HepG2 (cell line): Measurements from ENCODE around the gene DNAAF3. TPM values are rescaled to one million over a fixed set of nuclear protein-coding genes. Genes with fewer than 3 reads are reported as not detected.
A peak's percentile ranks its signal among the peaks of the same experiment; 100 is the strongest.

Experiments used
- ARID2 ChIP-seq: sonication (generic); formaldehyde crosslinking; IDR thresholded peaks from 2 replicates; pipeline ENCODE4 v1.8.1; 2022; ENCODE audit warnings: mild to moderate bottlenecking, missing genetic modification reagents, borderline replicate concordance
- ARNT ChIP-seq: fragments of 450-650 bp; IDR thresholded peaks from 2 replicates; pipeline ENCODE4 v1.6.1; 2017
- ELF1 ChIP-seq: sonication (generic); formaldehyde crosslinking; IDR thresholded peaks from 2 replicates; pipeline ENCODE4 v1.4.0; 2020; ENCODE audit warnings: missing genetic modification reagents
- IRF2 ChIP-seq: IDR thresholded peaks from 2 replicates; pipeline ENCODE4 v1.6.1; 2018; ENCODE audit warnings: missing genetic modification reagents, missing compliant biosample characterization
- KDM4B ChIP-seq: sonication (generic); formaldehyde crosslinking; IDR thresholded peaks from 2 replicates; pipeline ENCODE4 v1.4.0; 2020; ENCODE audit warnings: missing genetic modification reagents
- MTF2 ChIP-seq: sonication (generic); formaldehyde crosslinking; IDR thresholded peaks from 2 replicates; pipeline ENCODE4 v1.5.0; 2020; ENCODE audit warnings: missing genetic modification reagents, borderline replicate concordance
- ONECUT2 ChIP-seq: sonication (generic); formaldehyde crosslinking; IDR thresholded peaks from 2 replicates; pipeline ENCODE4 v1.4.0; 2020; ENCODE audit warnings: missing genetic modification reagents
- PRPF4 ChIP-seq: fragments of 200-400 bp; formaldehyde crosslinking; IDR thresholded peaks from 2 replicates; pipeline ENCODE4 v1.6.1; 2016; ENCODE audit warnings: low read length, low read depth; ENCODE audit not compliant: poor library complexity, severe bottlenecking
- PTBP1 ChIP-seq: fragments of 200-400 bp; formaldehyde crosslinking; IDR thresholded peaks from 2 replicates; pipeline ENCODE4 v1.6.1; 2018; ENCODE audit warnings: low read length, low read depth; ENCODE audit not compliant: poor library complexity, severe bottlenecking
- STAT5B ChIP-seq: sonication (generic); formaldehyde crosslinking; IDR thresholded peaks from 2 replicates; pipeline ENCODE4 v1.4.0; 2020; ENCODE audit warnings: missing genetic modification reagents
- TBL1XR1 ChIP-seq: fragments of 150-350 bp; IDR thresholded peaks from 2 replicates; pipeline ENCODE4 v1.6.1; 2014; ENCODE audit warnings: borderline replicate concordance, low read length; ENCODE audit not compliant: partially characterized antibody
- ZBTB20 ChIP-seq: sonication (generic); formaldehyde crosslinking; IDR thresholded peaks from 2 replicates; pipeline ENCODE4 v1.8.1; 2023; ENCODE audit warnings: missing genetic modification reagents, low read depth, mild to moderate bottlenecking, borderline replicate concordance
- ZNF124 ChIP-seq: sonication (generic); formaldehyde crosslinking; IDR thresholded peaks from 2 replicates; pipeline ENCODE4 v1.4.0; 2020; ENCODE audit warnings: missing genetic modification reagents
- ZNF180 ChIP-seq: sonication (generic); formaldehyde crosslinking; IDR thresholded peaks from 2 replicates; pipeline ENCODE4 v1.4.0; 2020; ENCODE audit warnings: low read depth, missing genetic modification reagents, borderline replicate concordance
- ZNF234 ChIP-seq: sonication (generic); formaldehyde crosslinking; conservative IDR thresholded peaks from 2 replicates; pipeline ENCODE4 v1.5.1; 2020; ENCODE audit warnings: mild to moderate bottlenecking, missing genetic modification reagents
- ZNF317 ChIP-seq: sonication (generic); formaldehyde crosslinking; IDR thresholded peaks from 2 replicates; pipeline ENCODE4 v1.5.0; 2020; ENCODE audit warnings: mild to moderate bottlenecking, missing genetic modification reagents
- ZNF354B ChIP-seq: sonication (generic); formaldehyde crosslinking; IDR thresholded peaks from 2 replicates; pipeline ENCODE4 v1.8.0; 2022; ENCODE audit warnings: mild to moderate bottlenecking, missing genetic modification reagents
- ZNF383 ChIP-seq: sonication (generic); formaldehyde crosslinking; IDR thresholded peaks from 2 replicates; pipeline ENCODE4 v1.4.0; 2020; ENCODE audit warnings: missing genetic modification reagents, mild to moderate bottlenecking, borderline replicate concordance
- ZNF44 ChIP-seq: sonication (generic); formaldehyde crosslinking; IDR thresholded peaks from 2 replicates; pipeline ENCODE4 v1.5.1; 2020; ENCODE audit warnings: mild to moderate bottlenecking, missing genetic modification reagents
- ZNF747 ChIP-seq: sonication (generic); formaldehyde crosslinking; IDR thresholded peaks from 2 replicates; pipeline ENCODE4 v1.8.1; 2023; ENCODE audit warnings: missing genetic modification reagents, mild to moderate bottlenecking, borderline replicate concordance
- polyA plus RNA-seq, 8 experiments: library from polyadenylated mRNA; depleted of rRNA in 3 of 8; stranded (reverse) in 7 of 8; unstranded in 1 of 8; fragments of >200 nt; fragmentation: Illumina TruSeq in 4 of 8; extraction: Trizol in 4 of 8; gene quantifications; 2 replicates each; pipeline versions ENCODE4 v1.2.1 to v1.2.3, GENCODE V29; 2011 to 2016; ENCODE audit warnings: low read depth in 4 of 8, missing spikeins in 1 of 8, mixed read lengths in 1 of 8; ENCODE audit not compliant: insufficient read depth in 1 of 8
- total RNA-seq, 5 experiments: library from RNA; depleted of rRNA; stranded (reverse); fragments of >200 nt; fragmentation: Illumina TruSeq; extraction: Trizol; gene quantifications; 2 replicates each; pipeline ENCODE4 v1.2.3, GENCODE V29; 2016; ENCODE audit warnings: low read depth in 1 of 5
- TF ChIP-seq, protein P1 (sequence below): sonication (generic); formaldehyde crosslinking; IDR thresholded peaks from 2 replicates; pipeline ENCODE4 v1.4.0; 2020; ENCODE audit warnings: mild to moderate bottlenecking, low read depth, missing genetic modification reagents
- TF ChIP-seq, protein P2 (sequence below): sonication (generic); formaldehyde crosslinking; IDR thresholded peaks from 2 replicates; pipeline ENCODE4 v1.5.1; 2020; ENCODE audit warnings: mild to moderate bottlenecking, missing genetic modification reagents, moderate library complexity
- TF ChIP-seq, protein P3 (sequence below): sonication (generic); formaldehyde crosslinking; IDR thresholded peaks from 2 replicates; pipeline ENCODE4 v1.4.0; 2020; ENCODE audit warnings: missing genetic modification reagents

Gene DNAAF3
- total and polyA plus RNA-seq, 2 of the 13 experiments (the other 11 are each of a cell fraction or from before 2014, with no cell fraction given) = 0.30 to 0.40 TPM

DNA sequence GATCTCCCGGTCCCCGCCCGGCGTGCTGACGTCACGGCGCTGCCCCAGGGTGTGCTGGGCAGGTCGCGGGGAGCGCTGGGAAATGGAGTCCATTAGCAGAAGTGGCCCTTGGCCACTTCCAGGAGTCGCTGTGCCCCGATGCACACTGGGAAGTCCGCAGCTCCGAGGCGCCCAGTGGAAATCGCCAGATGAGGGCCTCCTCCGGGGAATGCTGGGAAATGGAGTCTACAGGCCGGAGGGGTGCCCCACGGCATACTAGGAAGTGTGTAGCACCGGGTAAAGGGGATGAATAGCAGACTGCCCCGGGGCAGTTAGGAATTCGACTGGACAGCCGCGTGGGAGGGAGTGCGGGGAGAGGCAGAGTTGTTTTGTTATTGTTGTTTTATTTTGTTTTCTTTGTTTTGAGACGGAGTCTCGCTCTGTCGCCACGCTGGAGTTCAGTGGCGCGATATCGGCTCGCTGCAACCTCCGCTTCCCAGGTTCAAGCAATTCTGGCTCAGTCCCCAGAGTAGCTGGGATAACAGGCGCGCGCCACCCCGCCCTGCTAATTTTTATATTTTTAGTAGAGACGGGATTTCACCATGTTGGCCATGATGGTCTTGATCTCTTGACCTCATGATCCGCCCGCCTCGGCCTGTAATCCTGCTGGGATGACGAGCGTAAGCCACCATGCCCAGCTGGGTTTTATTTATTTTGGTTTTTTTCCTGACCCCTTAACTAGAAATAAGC, 48.6 kb downstream of the DNAAF3 start (continued):
- TF ChIP-seq ZNF44 (CRISPR knock-in tag) = no peak
- TF ChIP-seq, protein P1, sequence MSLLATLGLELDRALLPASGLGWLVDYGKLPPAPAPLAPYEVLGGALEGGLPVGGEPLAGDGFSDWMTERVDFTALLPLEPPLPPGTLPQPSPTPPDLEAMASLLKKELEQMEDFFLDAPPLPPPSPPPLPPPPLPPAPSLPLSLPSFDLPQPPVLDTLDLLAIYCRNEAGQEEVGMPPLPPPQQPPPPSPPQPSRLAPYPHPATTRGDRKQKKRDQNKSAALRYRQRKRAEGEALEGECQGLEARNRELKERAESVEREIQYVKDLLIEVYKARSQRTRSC = no peak
- no peak for TF ChIP-seq ZNF747 (CRISPR knock-in tag)
- no peak for TF ChIP-seq ZNF234
- peak; percentile 61 for TF ChIP-seq ZNF317 (CRISPR knock-in tag)
- no peak for TF ChIP-seq ARNT
- no peak for TF ChIP-seq ARID2 (CRISPR knock-in tag)
- TF ChIP-seq STAT5B (CRISPR knock-in tag) = no peak
- TF ChIP-seq ZNF180 (CRISPR knock-in tag) = no peak; the same call in 1 of the 2 replicates
- TF ChIP-seq TBL1XR1 = peak; percentile 43
- TF ChIP-seq ZNF383 (CRISPR knock-in tag) = peak; percentile 23; the same call in 1 of the 2 replicates
- peak; percentile 96 for TF ChIP-seq ELF1 (CRISPR knock-in tag)
- TF ChIP-seq KDM4B (CRISPR knock-in tag) = no peak
- TF ChIP-seq, protein P2, sequence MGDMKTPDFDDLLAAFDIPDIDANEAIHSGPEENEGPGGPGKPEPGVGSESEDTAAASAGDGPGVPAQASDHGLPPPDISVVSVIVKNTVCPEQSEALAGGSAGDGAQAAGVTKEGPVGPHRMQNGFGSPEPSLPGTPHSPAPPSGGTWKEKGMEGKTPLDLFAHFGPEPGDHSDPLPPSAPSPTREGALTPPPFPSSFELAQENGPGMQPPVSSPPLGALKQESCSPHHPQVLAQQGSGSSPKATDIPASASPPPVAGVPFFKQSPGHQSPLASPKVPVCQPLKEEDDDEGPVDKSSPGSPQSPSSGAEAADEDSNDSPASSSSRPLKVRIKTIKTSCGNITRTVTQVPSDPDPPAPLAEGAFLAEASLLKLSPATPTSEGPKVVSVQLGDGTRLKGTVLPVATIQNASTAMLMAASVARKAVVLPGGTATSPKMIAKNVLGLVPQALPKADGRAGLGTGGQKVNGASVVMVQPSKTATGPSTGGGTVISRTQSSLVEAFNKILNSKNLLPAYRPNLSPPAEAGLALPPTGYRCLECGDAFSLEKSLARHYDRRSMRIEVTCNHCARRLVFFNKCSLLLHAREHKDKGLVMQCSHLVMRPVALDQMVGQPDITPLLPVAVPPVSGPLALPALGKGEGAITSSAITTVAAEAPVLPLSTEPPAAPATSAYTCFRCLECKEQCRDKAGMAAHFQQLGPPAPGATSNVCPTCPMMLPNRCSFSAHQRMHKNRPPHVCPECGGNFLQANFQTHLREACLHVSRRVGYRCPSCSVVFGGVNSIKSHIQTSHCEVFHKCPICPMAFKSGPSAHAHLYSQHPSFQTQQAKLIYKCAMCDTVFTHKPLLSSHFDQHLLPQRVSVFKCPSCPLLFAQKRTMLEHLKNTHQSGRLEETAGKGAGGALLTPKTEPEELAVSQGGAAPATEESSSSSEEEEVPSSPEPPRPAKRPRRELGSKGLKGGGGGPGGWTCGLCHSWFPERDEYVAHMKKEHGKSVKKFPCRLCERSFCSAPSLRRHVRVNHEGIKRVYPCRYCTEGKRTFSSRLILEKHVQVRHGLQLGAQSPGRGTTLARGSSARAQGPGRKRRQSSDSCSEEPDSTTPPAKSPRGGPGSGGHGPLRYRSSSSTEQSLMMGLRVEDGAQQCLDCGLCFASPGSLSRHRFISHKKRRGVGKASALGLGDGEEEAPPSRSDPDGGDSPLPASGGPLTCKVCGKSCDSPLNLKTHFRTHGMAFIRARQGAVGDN (CRISPR knock-in tag) = peak; percentile 41
- no peak for TF ChIP-seq MTF2 (CRISPR knock-in tag)
- TF ChIP-seq PRPF4 = no peak
- TF ChIP-seq ZBTB20 (CRISPR knock-in tag) = no peak
- TF ChIP-seq ZNF124 (CRISPR knock-in tag) = peak; percentile 36; the same call in 1 of the 2 replicates
- TF ChIP-seq ONECUT2 (CRISPR knock-in tag) = no peak
- no peak for TF ChIP-seq PTBP1
- TF ChIP-seq ZNF354B (CRISPR knock-in tag) = no peak
- TF ChIP-seq, protein P3, sequence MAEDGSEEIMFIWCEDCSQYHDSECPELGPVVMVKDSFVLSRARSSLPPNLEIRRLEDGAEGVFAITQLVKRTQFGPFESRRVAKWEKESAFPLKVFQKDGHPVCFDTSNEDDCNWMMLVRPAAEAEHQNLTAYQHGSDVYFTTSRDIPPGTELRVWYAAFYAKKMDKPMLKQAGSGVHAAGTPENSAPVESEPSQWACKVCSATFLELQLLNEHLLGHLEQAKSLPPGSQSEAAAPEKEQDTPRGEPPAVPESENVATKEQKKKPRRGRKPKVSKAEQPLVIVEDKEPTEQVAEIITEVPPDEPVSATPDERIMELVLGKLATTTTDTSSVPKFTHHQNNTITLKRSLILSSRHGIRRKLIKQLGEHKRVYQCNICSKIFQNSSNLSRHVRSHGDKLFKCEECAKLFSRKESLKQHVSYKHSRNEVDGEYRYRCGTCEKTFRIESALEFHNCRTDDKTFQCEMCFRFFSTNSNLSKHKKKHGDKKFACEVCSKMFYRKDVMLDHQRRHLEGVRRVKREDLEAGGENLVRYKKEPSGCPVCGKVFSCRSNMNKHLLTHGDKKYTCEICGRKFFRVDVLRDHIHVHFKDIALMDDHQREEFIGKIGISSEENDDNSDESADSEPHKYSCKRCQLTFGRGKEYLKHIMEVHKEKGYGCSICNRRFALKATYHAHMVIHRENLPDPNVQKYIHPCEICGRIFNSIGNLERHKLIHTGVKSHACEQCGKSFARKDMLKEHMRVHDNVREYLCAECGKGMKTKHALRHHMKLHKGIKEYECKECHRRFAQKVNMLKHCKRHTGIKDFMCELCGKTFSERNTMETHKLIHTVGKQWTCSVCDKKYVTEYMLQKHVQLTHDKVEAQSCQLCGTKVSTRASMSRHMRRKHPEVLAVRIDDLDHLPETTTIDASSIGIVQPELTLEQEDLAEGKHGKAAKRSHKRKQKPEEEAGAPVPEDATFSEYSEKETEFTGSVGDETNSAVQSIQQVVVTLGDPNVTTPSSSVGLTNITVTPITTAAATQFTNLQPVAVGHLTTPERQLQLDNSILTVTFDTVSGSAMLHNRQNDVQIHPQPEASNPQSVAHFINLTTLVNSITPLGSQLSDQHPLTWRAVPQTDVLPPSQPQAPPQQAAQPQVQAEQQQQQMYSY (CRISPR knock-in tag) = peak; percentile 19; the same call in 1 of the 2 replicates
- peak; percentile 95 for TF ChIP-seq IRF2
